GM12878 (cell line): ENCODE data around the gene SIK3. TPM values are rescaled to one million over a fixed set of nuclear protein-coding genes. Genes with fewer than 3 reads are reported as not detected.

Experiments used
- ATAC-seq: fragments of 200-7000 bp; cut with Tn5 transposase; 3 replicates; pipeline ENCODE4 v1.9.1; 2020; ENCODE audit warnings: mild to moderate bottlenecking, moderate library complexity
- BruUV-seq: library from RNA; stranded (reverse); fragments of 400-500 nt; replicated peaks from 2 replicates; lab custom pipeline; 2021; lab: Mats Ljungman, UMichigan
- CTCF ChIA-PET: fragments of 300-600 bp; sonication (Branson Sonifier 250); formaldehyde crosslinking; extraction: SDS; loops from one replicate; lab custom pipeline; 2021; ENCODE audit warnings: inconsistent platforms; lab: Yijun Ruan, JAX
- POLR2A ChIA-PET: fragments of 350-600 bp; formaldehyde crosslinking; extraction: SDS; loops from one replicate; lab custom pipeline; 2021; ENCODE audit warnings: inconsistent platforms; lab: Charles Lee
- RAD21 ChIA-PET: fragments of 300-600 bp; sonication (Branson Sonifier 250); formaldehyde crosslinking; loops from one replicate; lab custom pipeline; 2023; ENCODE audit warnings: antibody characterized with exemption; ENCODE audit not compliant: unreplicated experiment; lab: Charles Lee
- SMC1A ChIA-PET: fragments of 300-600 bp; sonication (Branson Sonifier 250); formaldehyde crosslinking; loops from one replicate; lab custom pipeline; 2023; ENCODE audit not compliant: unreplicated experiment, uncharacterized antibody; lab: Charles Lee
- DNase-seq: peaks from one replicate; pipeline ENCODE4 v3.0.0-alpha.2; 2011; ENCODE audit warnings: low read depth, low spot score
- FAIRE-seq: peaks from 3 replicates; lab custom pipeline; 2011; peaks lifted over from hg19 to GRCh38; lab: Jason Lieb, UNC
- H2AFZ ChIP-seq: 2 replicates; pipeline ENCODE4 v1.6.0; 2011; ENCODE audit warnings: low read depth, low read length, control low read depth; ENCODE audit not compliant: control insufficient read depth
- H3K27ac ChIP-seq: 2 replicates; pipeline ENCODE4 v1.5.1; 2011; ENCODE audit warnings: control low read depth; ENCODE audit not compliant: control insufficient read depth, insufficient read depth
- H3K27me3 ChIP-seq, 2 experiments: replicated peaks in 1 of 2; 2 replicates each; pipeline versions ENCODE4 v1.6.0 to v1.6.1; 2011; ENCODE audit warnings: low read length in 1 of 2; ENCODE audit not compliant: control insufficient read depth in 2 of 2, insufficient read depth in 2 of 2
- H3K36me3 ChIP-seq, 2 experiments: 2 replicates each; pipeline ENCODE4 v1.5.1; 2011; ENCODE audit warnings: low read length in 1 of 2; ENCODE audit not compliant: control insufficient read depth in 2 of 2, insufficient read depth in 2 of 2
- H3K4me1 ChIP-seq: 2 replicates; pipeline ENCODE4 v1.6.1; 2011; ENCODE audit warnings: mild to moderate bottlenecking, low read length, moderate library complexity, mixed read lengths; ENCODE audit not compliant: control insufficient read depth, insufficient read depth
- H3K4me2 ChIP-seq: 2 replicates; pipeline ENCODE4 v1.6.0; 2011; ENCODE audit warnings: control low read depth; ENCODE audit not compliant: control insufficient read depth, insufficient read depth
- H3K4me3 ChIP-seq: fragments of 200-600 bp; sonication (generic); 2 replicates; pipeline ENCODE4 v1.5.1; 2016
- H3K79me2 ChIP-seq: 2 replicates; pipeline ENCODE4 v1.6.0; 2011; ENCODE audit warnings: low read length; ENCODE audit not compliant: control insufficient read depth, insufficient read depth
- H3K9ac ChIP-seq: 2 replicates; pipeline ENCODE4 v1.8.0; 2011; ENCODE audit warnings: low read length, control low read depth, mixed read lengths; ENCODE audit not compliant: control insufficient read depth, insufficient read depth
- H3K9me3 ChIP-seq: replicated peaks from 3 replicates; pipeline ENCODE4 v1.5.1; 2011; ENCODE audit warnings: mild to moderate bottlenecking, low read length; ENCODE audit not compliant: control insufficient read depth, insufficient read depth
- H4K20me1 ChIP-seq: 2 replicates; pipeline ENCODE4 v1.6.0; 2011; ENCODE audit not compliant: control insufficient read depth, insufficient read depth
- ASH2L ChIP-seq: fragments of 300-600, 200-600 bp; sonication (generic); IDR thresholded peaks from 2 replicates; pipeline ENCODE4 v1.6.1; 2017; ENCODE audit warnings: low read depth, mild to moderate bottlenecking, borderline replicate concordance
- BCL11A ChIP-seq: IDR thresholded peaks from 2 replicates; pipeline ENCODE4 v1.6.1; 2011; ENCODE audit warnings: low read depth, low read length
- CHD4 ChIP-seq: fragments of 200-600 bp; sonication (generic); IDR thresholded peaks from 2 replicates; pipeline ENCODE4 v1.6.1; 2016; ENCODE audit warnings: mild to moderate bottlenecking
- CREB1 ChIP-seq: IDR thresholded peaks from 2 replicates; pipeline ENCODE4 v1.6.1; 2012; ENCODE audit warnings: low read depth, mild to moderate bottlenecking, inconsistent platforms
- EGR1 ChIP-seq, 2 experiments: IDR thresholded peaks; 1 replicate in 1 of 2; 2 replicates in 1 of 2; pipeline ENCODE4 v1.6.1; 2011 to 2012; ENCODE audit warnings: low read depth in 2 of 2, low read length in 2 of 2, borderline replicate concordance in 1 of 2, mild to moderate bottlenecking in 1 of 2, moderate library complexity in 1 of 2
- HCFC1 ChIP-seq: fragments of 150-350 bp; IDR thresholded peaks from 2 replicates; pipeline ENCODE4 v1.6.1; 2014; ENCODE audit warnings: low read length
- MEF2A ChIP-seq: IDR thresholded peaks from 2 replicates; pipeline ENCODE4 v1.6.1; 2011; ENCODE audit warnings: low read depth, mild to moderate bottlenecking, low read length, moderate library complexity; ENCODE audit not compliant: insufficient read depth
- MTA3 ChIP-seq: IDR thresholded peaks from 2 replicates; pipeline ENCODE4 v1.6.1; 2012; ENCODE audit warnings: low read length, inconsistent platforms, borderline replicate concordance
- MYC ChIP-seq: IDR thresholded peaks from 2 replicates; pipeline ENCODE4 v1.6.1; 2011; ENCODE audit warnings: mild to moderate bottlenecking, low read length, moderate library complexity, inconsistent platforms; ENCODE audit not compliant: insufficient read depth, insufficient replicate concordance, insufficient read length, severe bottlenecking
- PML ChIP-seq: IDR thresholded peaks from 2 replicates; pipeline ENCODE4 v1.6.1; 2012; ENCODE audit warnings: low read length, inconsistent platforms
- POLR2A ChIP-seq: IDR thresholded peaks from 2 replicates; pipeline ENCODE4 v1.6.1; 2011; ENCODE audit warnings: low read depth, mild to moderate bottlenecking, low read length
- SMC3 ChIP-seq: IDR thresholded peaks from 2 replicates; pipeline ENCODE4 v1.6.1; 2011; ENCODE audit warnings: low read length, improper control_type of control experiment, borderline replicate concordance
- TCF3 ChIP-seq: IDR thresholded peaks from 2 replicates; pipeline ENCODE4 v1.6.1; 2012; ENCODE audit warnings: low read depth, mild to moderate bottlenecking, low read length, borderline replicate concordance; ENCODE audit not compliant: insufficient read depth
- WRNIP1 ChIP-seq: IDR thresholded peaks from 2 replicates; pipeline ENCODE4 v1.6.1; 2011; ENCODE audit warnings: low read depth, low read length, improper control_type of control experiment, borderline replicate concordance
- ZBTB11 ChIP-seq: fragments of 450-650 bp; formaldehyde crosslinking; IDR thresholded peaks from 2 replicates; pipeline ENCODE4 v1.5.0; 2022; ENCODE audit warnings: mild to moderate bottlenecking, missing genetic modification characterization
- ZNF24 ChIP-seq: fragments of 450-650 bp; IDR thresholded peaks from 2 replicates; pipeline ENCODE4 v1.6.1; 2017; ENCODE audit warnings: antibody characterized with exemption, mild to moderate bottlenecking
- ZSCAN29 ChIP-seq: fragments of 450-650 bp; IDR thresholded peaks from 2 replicates; pipeline ENCODE4 v1.6.1; 2017; ENCODE audit warnings: mild to moderate bottlenecking, moderate library complexity
- WGBS: methylation state at CpG from one replicate; pipeline ENCODE4 v1.1.6; 2016; ENCODE audit warnings: low lambda C conversion rate; ENCODE audit not compliant: insufficient replicate concordance, insufficient coverage; ENCODE audit errors: missing lambda C conversion rate; 5-methylcytosine and 5-hydroxymethylcytosine counted together
- in situ Hi-C: fragments of 300-500 bp; cut with MboI; formaldehyde crosslinking; loops from 9 replicates; pipeline ENCODE4 v1.14.3; 2018; ENCODE audit warnings: mixed read lengths
- intact Hi-C: fragments of 100-400 bp; cut with micrococcal nuclease; formaldehyde crosslinking; loops from one replicate; pipeline ENCODE4 v1.14.2; 2022; ENCODE audit not compliant: unreplicated experiment
- polyA plus RNA-seq, 11 experiments: library from polyadenylated mRNA; depleted of rRNA in 4 of 11; unstranded in 6 of 11; stranded (reverse) in 5 of 11; fragments of >200 nt; fragmentation: Nextera tagmentation in 4 of 11; fragmentation: Illumina TruSeq in 1 of 11; extraction: Ambion mirVana in 4 of 11; extraction: Trizol in 1 of 11; gene quantifications; 1 replicate in 1 of 11; 2 replicates in 10 of 11; pipeline versions ENCODE4 v1.2.1 to v1.2.3, GENCODE V29; 2011 to 2016; ENCODE audit warnings: inconsistent platforms in 2 of 11, missing spikeins in 2 of 11, low read depth in 1 of 11
- total RNA-seq, 4 experiments: library from RNA; depleted of rRNA in 3 of 4; stranded (reverse); fragments of >200 nt in 3 of 4; fragmentation: Illumina TruSeq in 1 of 4; extraction: Trizol in 1 of 4; gene quantifications; 2 replicates each; pipeline versions ENCODE4 v1.2.1 to v1.2.3, GENCODE V29; 2013 to 2021

Gene SIK3
- total and polyA plus RNA-seq, 10 of the 15 experiments (the other 5 are each of a cell fraction or from before 2014, with no cell fraction given) = 2.5 to 31.9 (median 11.1) TPM

GRCh38 chr11:116990811-116991210 lies 107.4 kb downstream of the SIK3 start:
- BruUV-seq = no TSS peak
- Histone ChIP-seq H3K27me3 (no peaks in the 10 kb centered on the region), H3K4me1 (peaks cover 20% of the 10 kb centered on the region), H4K20me1 (no peaks in the 10 kb centered on the region), H3K4me2 (no peak overlapping the region), H3K9me3 (no peaks in the 10 kb centered on the region), H3K27ac (no peak overlapping the region), H3K79me2 (peaks cover 11% of the 10 kb centered on the region), H3K4me3 (no peak overlapping the region), H3K36me3 (no peaks in the 10 kb centered on the region), H3K9ac (no peak overlapping the region), H2AFZ (no peak overlapping the region)
- ChIA-PET SMC1A (interaction anchor here (1.1 kb wide), 1 partner anchor 48 kb away, joined by 3 read pairs; no protein-coding TSS in a partner anchor), RAD21 (interaction anchor here (1.7 kb wide), 1 partner anchor 16 kb away, joined by 3 read pairs; no protein-coding TSS in a partner anchor), CTCF (interaction anchor here (0.7 to 1.4 kb wide), 2 partner anchors 65 to 868 kb away, joined by 3 to 4 read pairs; no protein-coding TSS in a partner anchor), POLR2A (no interaction called here)
- in situ Hi-C loops = no loop called here
- no peak for FAIRE-seq
- WGBS = 96% methylated on average over 1 of the region's 1 CpG
- TF ChIP-seq CREB1 (no peak), CHD4 (no peak), WRNIP1 (no peak), MTA3 (no peak), ZBTB11 (CRISPR knock-in tag) (no peak), POLR2A (no peak), TCF3 (no peak), BCL11A (no peak), ZNF24 (no peak), ASH2L (no peak), ZSCAN29 (no peak), MEF2A (no peak), EGR1 (IDR thresholded peaks at IDR 0.05; ENCODE audit: borderline replicate concordance in 1 of 2, low read depth in 2 of 2, low read length in 2 of 2) (no peak), PML (no peak), SMC3 (no peak), MYC (no peak), HCFC1 (no peak)
- DNase-seq = no peak
- no peak for ATAC-seq
- intact Hi-C loops = no loop called here
